ENCODE measurements around the gene DUSP8.
"Not testable (repeated sequence)": the region's sequence is repeated elsewhere in the genome, so short reads cannot be mapped to it uniquely, and the experiment has no call there.

DUSP8 gene

GRCh38 chr11:1604181-1604580 is 32.1 kb upstream of the DUSP8 start:
- TF ChIP-seq ZFX (IDR thresholded peaks at IDR 0.05) (no peak), CTCF (conservative IDR thresholded peaks at IDR 0.05) (no peak)
- H3K27ac ChIP-seq: no peak overlapping the region

- no peak for TF ChIP-seq ZFX (IDR thresholded peaks at IDR 0.05)
- TF ChIP-seq CTCF (conservative IDR thresholded peaks at IDR 0.05): no peak
- no peak overlapping the region for H3K27ac ChIP-seq
Observed at GRCh38 chr11:1603629-1604028, 31.6 kb upstream of the DUSP8 start.

- not testable (repeated sequence) for H3K27ac ChIP-seq
Observed at GRCh38 chr11:1601663-1602062, 29.6 kb upstream of the DUSP8 start.

- H3K27ac ChIP-seq: no peak overlapping the region
- TF ChIP-seq CTCF (conservative IDR thresholded peaks at IDR 0.05) (no peak), ZFX (IDR thresholded peaks at IDR 0.05) (no peak)
Observed at GRCh38 chr11:1600626-1601025, 28.6 kb upstream of the DUSP8 start.

- H3K27ac ChIP-seq: no peak overlapping the region
- no peak for TF ChIP-seq ZFX (IDR thresholded peaks at IDR 0.05)
- no peak for TF ChIP-seq CTCF (conservative IDR thresholded peaks at IDR 0.05)
Observed at GRCh38 chr11:1598816-1599215, 26.7 kb upstream of the DUSP8 start.

GRCh38 chr11:1598406-1598805 is 26.3 kb upstream of the DUSP8 start:
- H3K27ac ChIP-seq: not testable (repeated sequence)

GRCh38 chr11:1597994-1598380 is 25.9 kb upstream of the DUSP8 start, which contains the start of gene KRTAP5-2:
Gene KRTAP5-2 (minus strand): TSS chr11:1598294. CDS start chr11:1598250, 44 bp downstream.
- no peak for TF ChIP-seq CTCF (conservative IDR thresholded peaks at IDR 0.05)
- TF ChIP-seq ZFX (IDR thresholded peaks at IDR 0.05): no peak

GRCh38 chr11:1597331-1597993 is 25.4 kb upstream of the DUSP8 start:
- H3K27ac ChIP-seq: no peak overlapping the region
- TF ChIP-seq ZFX (IDR thresholded peaks at IDR 0.05): no peak
- TF ChIP-seq CTCF (conservative IDR thresholded peaks at IDR 0.05): no peak

More at GRCh38 chr11:1597994-1598380, 25.9 kb upstream of the DUSP8 start, which contains the start of gene KRTAP5-2:
- H3K27ac ChIP-seq: no peak within 1 kb of the TSS

GRCh38 chr11:1596576-1597121 is 24.6 kb upstream of the DUSP8 start:
- not testable (repeated sequence) for H3K27ac ChIP-seq

GRCh38 chr11:1595994-1596575 is 24.0 kb upstream of the DUSP8 start:
- H3K27ac ChIP-seq: not testable (repeated sequence)

Measured in C4-2B (cell line).